ENCODE measurements around the gene CHST3.

CHST3 gene

DNA sequence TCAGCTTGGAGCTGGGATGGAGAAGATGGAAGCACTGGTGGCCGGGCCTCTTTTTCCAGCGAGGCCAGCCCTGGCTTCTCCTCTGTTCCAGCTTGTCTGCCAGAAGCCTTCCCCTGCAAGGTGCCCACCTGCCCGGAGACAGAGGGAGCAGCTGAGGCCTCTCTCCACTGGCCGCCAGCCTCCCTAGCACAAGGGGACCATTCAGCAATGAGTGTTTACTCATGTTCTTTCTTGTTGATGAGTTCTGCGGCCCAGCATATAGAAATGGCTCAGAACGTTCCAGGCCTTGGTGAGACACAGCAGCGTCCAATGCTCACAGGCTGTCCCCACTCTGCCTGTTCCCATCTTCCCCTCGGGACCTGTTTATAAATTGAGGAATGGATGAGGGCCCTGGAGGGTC lies 47.3 kb downstream of the CHST3 start:
- DNase-seq (ENCODE audit: low spot score): no peak

DNA sequence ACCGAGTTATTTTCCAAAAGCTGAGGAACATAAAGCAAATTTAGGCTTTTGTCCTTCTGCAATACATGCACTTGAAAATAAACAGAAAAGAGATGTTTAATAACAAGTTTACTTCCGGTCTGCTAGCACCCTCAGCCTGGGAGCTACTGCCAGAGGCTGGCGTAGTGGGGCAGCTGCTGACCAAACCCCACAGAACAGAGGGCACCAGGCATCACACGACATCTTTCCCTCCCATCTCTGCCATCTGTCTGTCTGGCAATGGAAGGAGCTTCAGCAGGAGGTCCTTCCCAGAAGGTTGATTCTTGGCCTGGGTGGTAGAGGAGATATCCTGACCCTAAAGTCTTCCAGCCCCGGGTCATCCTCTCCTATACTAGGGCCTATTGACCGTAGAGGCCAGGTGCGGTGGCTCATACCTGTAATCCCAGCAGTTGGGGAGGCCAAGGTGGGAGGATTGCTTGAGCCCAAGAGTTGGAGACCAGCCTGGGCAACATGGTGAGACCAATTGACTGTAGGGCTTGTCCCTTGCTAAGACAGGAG lies 47.8 kb downstream of the CHST3 start:
- no peak for DNase-seq (ENCODE audit: low spot score)

DNA sequence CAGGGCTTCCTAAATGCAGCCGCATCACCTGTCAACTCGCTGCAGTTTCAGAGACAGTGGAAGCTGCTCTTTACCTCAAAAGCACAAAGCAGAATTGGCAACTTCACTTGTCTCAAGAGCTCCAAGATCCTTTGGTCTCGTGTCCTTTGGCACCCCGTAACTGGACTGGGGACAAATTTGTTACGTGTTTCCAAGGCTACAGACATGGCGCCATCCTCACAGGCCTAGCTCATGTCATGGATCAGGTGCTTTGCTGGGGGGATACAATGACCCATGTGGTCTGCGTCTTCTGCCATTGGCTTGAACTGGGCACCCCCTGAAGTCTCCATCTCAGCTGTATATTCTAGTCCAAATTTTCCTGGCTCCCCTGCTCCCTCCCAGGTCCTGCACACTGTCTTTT lies 48.6 kb downstream of the CHST3 start:
- DNase-seq (ENCODE audit: low spot score): no peak

DNA sequence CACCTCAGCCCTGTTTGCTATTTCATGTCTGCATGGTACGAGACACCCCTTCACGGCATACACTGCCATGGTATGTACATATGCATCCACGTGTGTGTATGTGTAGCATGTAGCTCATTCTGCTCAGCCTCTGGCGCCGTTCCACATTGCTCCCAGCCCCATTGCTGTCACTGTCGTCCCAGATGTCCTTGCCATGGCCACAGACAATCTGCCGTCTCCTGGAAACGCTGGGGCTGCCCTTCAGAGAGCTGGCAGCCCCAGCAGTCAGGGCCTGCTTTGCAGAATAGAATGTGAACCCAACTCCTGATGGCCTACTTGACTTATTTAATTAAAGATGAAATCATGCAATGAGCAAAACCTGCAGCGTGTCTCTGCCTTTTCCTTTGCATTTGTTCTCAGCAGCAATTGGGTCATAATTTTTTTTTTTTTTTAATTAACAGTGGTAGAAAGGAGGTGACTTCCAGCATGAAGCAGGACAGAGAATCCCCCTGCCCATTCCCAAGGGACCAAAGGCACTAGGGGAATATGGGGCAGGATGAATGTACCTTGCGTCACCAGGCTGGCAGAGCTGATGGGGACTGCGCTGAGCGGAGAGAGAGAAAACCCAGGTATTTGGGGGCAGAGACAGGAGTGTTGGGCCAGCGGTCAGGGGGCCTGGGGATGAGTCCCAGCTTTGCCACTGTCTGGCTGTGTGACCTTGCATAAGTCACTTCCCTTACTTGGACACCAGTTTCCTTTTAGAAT lies 49.2 kb downstream of the CHST3 start:
- no peak for DNase-seq (ENCODE audit: low spot score)

DNA sequence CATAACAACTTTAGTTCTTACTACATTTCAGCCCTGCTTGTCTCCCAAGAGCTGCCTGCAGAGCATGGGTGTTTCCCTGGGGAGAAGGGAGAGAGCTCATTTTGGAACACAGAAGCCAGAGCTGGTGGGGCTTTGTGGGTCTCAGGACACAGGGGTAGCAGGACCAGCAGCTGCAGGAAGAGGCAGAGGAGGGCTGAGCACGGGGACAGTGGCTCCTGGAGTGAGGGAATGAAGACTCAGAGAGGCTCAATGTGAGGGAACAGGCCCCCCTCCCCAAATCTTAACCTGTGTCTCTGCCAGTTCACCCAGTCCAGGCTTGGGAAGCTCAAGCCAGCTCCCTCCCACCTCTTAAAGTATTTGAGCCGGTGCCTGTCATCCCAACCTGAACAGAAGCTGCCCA lies 50.0 kb downstream of the CHST3 start:
- DNase-seq (ENCODE audit: low spot score): no peak

DNA sequence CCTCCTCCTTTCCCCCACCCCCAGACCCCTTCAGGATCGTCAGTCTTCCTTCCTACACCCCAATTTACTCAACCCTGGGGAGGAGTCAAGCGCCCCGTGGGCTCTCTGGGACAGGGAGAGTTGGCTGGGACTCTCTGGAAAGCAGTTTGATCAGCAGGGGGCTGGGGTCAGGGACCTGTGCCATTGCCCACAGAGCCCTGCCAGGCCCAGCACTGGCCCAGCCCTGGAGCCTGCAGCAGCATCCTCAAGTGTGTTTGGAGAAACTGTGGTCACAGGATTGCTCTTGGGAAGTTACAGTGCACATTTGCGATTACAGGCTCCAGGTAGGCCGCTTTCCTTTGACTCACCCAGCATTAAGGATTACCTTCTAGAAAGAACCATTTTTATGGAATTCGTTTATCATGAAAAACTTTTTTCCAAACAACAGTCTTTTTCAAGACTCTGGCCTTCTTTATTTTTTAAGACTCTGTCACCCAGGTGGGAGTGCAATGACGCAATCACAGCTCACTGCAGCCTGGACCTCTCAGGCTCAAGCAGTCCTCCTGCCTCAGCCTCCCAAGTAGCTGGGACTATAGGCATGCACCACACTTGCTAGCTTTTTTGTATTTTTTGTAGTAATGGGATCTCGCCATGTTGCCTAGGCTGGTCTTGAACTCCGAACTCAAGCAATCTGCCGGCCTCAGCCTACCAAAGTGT lies 50.7 kb downstream of the CHST3 start:
- no peak for DNase-seq (ENCODE audit: low spot score)

DNA sequence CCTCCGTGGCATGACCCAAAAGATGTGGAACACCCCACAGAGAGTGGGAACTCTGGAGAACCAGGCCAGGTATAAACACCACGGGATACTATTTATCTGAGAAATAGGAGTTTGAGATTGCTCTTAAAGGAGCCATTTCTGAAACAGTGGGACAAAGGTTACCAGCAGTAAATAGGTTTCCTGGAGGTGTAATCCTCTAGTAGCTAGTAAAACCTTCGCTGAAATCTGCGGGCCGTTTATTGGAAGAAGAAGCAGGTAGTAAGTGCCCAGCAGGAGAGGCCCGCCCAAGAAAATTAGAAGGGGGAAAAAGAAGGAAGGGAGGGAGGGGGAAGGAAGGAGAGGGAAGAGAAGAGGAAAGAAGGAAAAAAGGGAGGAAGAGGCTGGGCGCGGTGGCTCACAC lies 51.6 kb downstream of the CHST3 start:
- no peak for DNase-seq (ENCODE audit: low spot score)

DNA sequence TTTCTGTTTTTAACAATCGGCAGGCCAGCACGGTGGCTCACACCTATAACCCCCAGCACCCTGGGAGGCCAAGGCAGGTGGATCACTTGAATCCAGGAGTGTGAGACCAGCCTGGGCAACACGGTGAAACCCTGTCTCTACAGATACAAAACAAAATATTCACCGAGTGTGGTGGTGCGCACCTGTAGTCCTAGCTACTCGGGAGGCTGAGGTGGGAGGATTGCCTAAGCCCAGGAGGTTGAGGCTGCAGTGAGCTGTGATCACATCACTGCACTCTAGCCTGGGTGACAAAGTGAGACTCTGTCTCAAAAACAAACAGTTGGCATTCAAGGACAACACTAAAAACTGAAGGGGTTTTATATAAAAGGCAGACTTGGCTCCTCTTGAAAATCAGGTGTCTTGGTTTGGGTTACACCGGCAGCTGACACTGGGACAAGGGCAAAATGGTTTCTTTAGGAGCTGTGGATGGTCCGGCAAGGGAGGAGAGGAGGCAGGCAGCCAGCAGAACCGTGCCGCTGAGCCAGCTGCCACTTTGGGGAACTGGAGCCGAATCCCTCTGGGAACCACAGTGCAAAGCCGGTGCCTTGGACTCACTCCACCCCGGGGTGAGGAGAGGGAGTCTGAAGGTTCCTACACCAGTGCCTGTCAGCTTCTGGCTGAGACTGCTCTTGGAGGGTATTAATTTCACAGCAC lies 52.6 kb downstream of the CHST3 start:
- no peak for DNase-seq (ENCODE audit: low spot score)

DNA sequence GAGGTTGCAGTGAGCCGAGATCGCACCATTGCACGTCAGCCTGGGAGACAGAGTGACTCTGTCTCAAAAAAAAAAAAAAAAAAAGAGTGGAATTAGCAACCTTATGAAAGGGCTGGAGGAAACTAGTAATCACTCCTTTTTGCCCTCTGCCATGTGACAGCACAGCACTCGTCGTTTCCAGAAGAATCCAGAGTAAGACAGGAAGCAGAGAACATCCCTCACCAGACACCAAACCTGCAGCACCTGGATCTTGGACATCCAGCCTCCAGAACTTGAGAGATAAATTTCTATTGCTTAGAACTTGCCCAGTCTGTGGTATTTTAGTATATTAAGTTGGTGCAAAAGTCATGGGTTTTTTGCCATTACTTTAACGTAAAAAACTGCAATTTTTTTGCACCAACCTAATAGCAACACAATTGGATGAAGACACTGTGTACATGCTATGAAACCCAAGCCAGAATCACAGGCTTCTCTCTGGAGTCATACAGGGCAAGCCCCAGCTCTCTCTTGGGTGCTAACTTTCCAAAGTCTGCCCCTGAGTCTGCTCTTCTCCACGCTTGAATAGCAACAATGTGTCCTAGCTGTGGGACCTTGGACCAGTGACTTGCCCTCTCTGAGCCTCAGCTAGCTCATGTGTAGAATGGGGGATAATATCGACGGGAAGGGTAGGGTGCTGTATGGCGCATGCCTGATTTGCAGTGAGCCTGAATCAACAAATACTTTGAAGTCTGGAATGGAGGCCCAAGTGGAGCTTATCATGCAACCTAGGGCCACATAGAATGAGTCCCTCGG lies 55.1 kb downstream of the CHST3 start:
- DNase-seq (ENCODE audit: low spot score): no peak

DNA sequence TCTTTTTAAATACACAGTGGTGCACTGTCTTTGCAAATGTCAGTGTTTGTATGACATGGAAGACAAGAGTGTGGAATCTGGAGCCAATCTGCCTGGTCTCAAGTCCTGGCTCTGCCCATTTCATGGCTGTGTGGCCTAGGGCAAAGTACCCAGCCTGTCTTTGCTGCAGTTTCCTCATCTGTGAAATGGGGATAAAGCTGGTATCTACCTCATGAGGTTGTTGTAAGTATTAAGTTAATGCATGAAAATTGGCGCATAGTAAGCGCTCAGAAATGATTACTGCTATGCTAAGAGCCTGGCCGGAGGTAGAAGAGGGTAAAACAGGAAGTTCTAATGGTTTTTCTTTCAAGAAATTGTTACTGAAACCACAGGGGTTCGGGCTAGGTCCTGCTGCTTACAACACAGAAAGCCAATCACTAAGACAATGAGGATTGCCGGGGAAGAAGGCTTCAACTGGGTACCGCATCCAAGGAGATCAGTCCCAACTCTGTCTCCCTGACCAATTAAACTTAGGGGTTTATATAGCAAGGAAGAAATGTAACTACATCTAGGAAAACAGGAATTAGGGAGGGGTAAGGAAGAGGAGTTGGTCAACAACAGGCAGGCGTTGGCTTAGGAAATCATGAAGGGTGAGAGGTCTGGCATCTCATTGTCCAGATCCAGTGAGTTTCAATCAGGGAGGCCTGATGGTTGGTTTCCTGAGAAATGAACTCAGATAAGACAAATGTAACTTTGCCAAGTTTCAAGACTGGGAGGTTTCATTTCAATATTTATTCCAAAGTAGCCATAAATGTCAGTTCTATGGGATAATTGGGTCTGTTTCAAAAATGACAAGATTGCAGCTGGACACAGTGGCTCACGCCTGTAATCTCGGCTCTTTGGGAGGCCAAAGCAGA lies 57.0 kb downstream of the CHST3 start:
- no peak for DNase-seq (ENCODE audit: low spot score)

DNA sequence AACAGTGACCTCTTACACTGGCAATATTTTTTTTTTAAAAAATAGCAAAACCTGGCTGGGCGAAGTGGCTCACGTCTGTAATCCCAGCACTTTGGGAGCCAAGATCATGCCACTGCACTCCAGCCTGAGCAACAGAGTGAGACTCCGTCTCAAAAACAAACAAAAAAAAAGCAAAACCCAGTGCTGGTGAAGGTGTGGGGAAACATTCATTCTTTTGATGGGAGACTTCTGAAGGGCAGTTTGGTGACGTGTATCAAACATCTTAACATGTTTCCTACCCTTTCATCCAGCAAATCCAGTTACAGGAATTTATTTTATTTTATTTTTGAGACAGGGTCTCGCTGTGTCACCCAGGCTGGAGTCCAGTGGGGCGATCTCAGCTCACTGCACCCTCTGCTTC lies 58.0 kb downstream of the CHST3 start:
- no peak for DNase-seq (ENCODE audit: low spot score)

DNA sequence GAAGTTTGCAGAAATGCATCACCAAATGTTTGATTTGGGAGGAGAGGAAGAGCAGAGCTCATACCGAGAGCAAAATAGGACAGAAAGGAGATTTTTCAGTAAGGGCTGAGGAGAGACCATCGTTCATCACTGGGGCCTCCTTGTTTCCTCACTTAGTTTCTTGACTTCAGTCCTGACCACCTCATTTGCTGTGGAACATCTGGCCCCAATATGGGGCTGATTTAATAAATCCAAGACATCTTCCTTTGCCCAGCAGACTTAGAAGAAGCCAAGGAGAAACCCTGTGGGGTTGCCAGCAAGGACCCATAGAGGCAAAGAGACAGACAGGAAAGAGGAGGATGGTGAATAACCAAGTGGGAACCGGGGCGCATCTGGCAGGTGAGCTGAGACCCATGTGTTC lies 60.4 kb downstream of the CHST3 start:
- no peak for DNase-seq (ENCODE audit: low spot score)

DNA sequence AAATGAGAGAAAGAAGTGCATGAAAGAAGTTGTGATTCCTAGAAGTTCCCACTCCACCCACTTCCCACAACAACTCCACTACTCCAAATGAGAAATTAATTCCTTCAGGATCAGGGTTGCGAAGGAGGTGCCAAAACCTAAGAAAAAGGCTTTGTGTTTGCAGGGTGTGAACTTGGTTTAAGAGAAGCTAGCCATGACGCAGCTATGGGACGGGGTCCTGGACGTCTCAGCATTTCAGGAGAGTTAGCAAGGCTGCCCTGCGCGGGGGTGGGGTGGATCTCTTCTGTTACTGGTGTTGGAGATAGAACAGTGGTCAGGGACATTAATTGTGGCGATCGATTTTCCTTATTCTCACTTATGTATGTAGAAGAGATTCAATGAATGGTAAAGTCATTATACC lies 61.2 kb downstream of the CHST3 start:
- DNase-seq (ENCODE audit: low spot score): no peak

DNA sequence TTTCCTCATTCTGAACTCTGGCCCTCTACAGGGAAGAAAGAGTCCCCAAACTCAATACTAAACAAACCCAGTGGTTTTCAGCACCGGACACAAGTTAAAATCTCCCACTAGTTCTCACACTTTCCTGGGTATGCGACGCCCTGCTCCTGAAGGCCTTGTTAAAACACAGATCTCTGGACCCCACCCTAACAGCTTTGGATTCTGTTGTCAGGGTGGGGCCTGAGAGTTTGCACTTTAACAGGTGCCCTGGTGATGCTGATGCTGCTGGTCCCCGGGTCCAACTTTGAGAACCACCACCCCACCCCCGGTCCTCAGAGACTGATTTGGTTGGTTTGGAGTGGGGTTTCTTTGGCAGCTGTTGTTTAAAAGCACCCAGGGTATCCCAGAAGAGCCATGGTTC lies 61.6 kb downstream of the CHST3 start:
- no peak for DNase-seq (ENCODE audit: low spot score)

DNA sequence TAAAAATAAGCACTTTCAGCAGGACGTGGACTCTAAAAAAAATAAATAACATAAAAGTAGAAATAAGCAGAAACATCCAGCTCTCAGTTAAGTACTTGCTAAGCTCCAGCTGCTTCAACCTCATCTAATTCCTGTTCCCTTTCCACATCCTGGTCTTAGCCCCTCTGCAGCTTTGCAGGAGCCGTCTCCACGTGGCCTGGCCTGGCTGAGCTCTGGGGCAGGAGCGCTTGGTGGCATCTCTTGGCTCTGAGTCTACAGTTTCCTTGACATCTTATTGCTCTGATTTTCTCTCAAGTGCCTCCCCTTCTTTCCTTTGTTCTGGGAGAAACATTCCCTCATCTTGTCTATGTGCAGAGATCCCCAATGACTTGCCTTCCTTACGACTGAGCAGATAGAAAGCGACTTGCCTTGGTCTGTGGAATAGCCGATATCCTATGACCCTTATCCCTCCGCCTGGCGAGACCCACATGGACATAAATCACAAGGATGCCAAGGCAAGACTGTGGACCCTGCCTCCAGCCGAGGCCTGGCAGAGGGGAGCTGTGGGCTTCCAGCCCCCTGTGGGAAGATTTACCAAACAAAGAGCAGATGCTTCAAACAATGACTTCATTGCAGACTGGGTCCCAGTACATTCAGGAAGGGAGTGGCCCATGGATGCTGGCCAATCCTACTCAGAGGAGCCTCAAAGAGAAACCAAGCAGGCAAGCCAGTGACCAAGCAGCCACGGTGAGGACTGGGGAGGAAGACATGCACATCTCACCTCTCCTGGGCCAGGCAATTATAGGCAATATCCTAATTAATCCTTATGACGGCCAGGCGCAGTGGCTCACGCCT lies 62.3 kb downstream of the CHST3 start:
- no peak for DNase-seq (ENCODE audit: low spot score)

DNA sequence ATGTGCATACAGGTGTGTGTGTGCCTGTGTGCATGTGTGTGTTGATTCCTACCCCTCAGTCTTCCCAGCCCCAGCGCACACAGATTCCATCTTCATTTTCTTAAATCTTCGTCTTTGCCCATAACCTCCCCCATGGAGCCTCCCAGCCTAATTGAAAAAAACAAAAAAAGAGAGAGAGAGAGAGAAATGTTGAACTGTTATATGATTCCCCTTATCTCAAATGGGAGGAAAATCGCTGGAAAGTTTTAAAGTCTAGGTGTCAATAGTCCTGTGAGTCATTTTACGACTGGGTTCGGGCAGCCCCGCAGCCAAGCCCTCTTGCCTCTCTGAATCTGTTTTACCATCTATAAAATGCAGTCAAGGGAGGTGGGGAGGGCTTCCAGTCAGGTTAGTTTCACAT lies 63.3 kb downstream of the CHST3 start:
- no peak for DNase-seq (ENCODE audit: low spot score)

DNA sequence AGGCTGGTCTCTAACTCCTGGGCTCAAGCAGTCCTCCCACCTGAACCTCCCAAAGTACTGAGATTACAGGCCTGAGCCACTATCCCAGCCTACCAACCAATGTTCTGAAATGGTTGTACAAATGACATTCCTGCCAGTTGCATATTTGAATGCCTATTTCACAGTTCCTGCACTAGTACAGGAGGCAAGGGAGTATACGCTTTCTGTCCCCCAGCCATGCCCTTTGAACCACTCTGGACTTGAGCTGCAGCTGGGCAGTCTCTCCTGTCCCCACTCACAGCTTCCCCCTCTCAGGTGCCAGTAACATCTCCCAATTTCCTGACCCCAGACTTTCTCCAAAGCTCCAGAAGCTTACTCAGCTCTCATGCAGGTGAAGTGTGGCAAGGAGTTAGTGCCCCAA lies 65.2 kb downstream of the CHST3 start:
- no peak for DNase-seq (ENCODE audit: low spot score)

DNA sequence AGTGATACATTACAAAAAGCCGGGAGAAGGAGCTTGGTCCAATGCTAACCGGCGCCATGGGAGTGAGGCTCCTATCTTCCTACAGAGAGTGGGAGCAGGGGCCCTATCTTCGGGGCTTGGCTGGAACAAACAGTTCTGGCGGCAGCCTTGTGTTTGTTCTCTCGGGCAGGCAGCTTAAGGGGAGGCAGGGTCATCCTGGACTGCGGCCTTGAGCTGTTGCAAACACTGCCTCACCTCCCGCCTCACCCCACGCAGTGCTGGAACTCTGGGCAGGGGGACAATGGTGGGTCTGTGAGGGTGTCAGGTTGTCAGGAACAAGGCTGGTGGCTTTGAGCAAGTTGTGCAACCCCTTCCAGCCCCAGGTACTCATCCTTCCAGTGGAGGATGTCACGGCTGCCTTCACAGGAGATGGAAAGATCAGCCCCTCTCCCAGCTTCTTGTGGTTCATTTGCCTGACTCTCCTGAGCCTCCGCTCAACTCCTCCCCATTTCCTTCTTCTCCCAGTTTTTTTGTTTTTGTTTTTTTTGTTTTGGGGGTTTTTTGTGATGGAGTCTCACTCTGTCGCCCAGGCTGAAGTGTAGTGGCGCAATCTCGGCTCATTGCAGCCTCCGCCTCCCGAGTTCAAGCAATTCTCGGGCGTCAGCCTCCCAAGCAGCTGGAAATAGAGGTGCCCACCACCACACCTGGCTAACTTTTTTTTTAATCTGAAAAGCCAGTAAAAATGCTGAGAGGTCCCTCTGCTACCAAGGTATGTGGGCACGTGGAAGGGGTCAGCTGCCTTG lies 66.8 kb downstream of the CHST3 start:
- DNase-seq (ENCODE audit: low spot score): no peak

DNA sequence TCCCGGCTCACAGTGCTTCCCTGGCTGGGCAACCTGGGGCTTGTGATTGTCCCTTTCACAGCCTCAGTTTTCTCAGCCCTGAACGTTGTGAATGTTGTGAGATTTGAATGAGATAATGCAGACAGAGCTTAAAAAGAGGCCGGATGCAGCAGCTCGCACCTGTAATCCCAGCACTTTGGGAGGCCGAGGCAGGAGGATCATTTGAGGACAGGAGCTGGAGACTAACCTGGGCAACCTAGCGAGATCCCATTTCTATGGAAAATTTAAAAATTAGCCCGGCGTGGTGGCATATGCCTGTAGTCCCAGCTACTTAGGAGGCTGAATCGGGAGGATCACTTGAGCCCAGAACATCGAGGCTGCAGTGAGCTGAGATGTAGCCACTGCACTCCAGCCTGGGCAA lies 67.5 kb downstream of the CHST3 start:
- no peak for DNase-seq (ENCODE audit: low spot score)
